ENCODE results near the gene TIMM44. TPM values are rescaled to one million over a fixed set of nuclear protein-coding genes. Genes with fewer than 3 reads are reported as not detected.

TIMM44 gene
- total and polyA plus RNA-seq, 2 donors (not counting 3 experiments of a cell fraction or from before 2014, with no cell fraction given): 61.5 to 64.3 TPM

DNA sequence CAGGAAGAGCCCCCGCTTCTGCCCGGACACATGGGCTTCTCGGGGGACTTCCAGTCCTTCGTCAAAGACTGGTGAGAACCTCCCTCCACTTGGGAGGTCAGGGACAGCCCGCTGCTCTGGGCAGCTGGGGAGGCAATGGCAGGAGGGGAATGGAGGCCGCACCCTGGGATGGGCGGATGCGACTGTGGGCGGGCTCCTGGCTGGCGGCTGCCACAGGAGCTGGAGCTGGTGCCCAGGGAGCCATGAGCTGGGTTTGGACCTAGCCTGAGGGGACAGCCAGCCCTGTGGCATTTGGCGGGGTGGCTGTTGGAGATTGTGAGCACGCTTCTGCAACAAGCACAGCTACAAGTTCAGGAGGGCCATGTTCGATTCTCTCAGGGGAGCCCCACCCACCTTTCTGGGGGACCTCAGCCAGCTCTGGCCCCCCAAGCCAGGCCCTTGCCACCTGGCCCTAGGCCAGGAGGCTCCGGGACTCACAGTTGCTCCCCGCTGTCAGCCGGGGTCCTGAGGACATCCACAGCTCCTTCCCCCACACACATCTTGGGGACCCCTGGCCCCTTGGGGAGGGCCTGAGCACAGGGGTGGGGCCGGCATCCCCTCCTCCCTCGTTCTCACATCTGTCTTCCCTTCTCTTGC, 31.8 kb downstream of the TIMM44 start:
- H3K36me3 ChIP-seq (ENCODE audit: control insufficient read depth in 2 of 2, extremely low read depth in 1 of 2, insufficient read depth in 2 of 2, low read length in 2 of 2): peaks cover 0 to 23% of the 10 kb centered on the region in 2 experiments
- intact Hi-C loops (cut with micrococcal nuclease) (no loop called here), dilution Hi-C loops (cut with MboI; ENCODE audit: extremely low pct_ligation_motif_present, low sequenced_read_pairs) (no loop called here)
- H3K4me3 ChIP-seq (replicated peaks in 1 of 3; ENCODE audit: insufficient read depth in 1 of 3, low read depth in 1 of 3, low read length in 3 of 3): no peak overlapping the region
- no peak overlapping the region for H2AFZ ChIP-seq (ENCODE audit: low read depth, low read length)
- no peaks in the 10 kb centered on the region for H4K20me1 ChIP-seq (replicated peaks; ENCODE audit: control insufficient read depth, extremely low read depth, insufficient read depth, low read length)
- H3K9me3 ChIP-seq (replicated peaks; ENCODE audit: control insufficient read depth, insufficient read depth, low read length): no peaks in the 10 kb centered on the region
- ChIA-PET POLR2A (interaction anchor here (0.9 kb wide), 2 partner anchors 8 kb away, joined by 3 to 5 read pairs; partner anchors contain the start of genes MAP2K7 and SNAPC2), CTCF (interaction anchor here (0.8 to 1.3 kb wide), 2 partner anchors 9 to 42 kb away, joined by 3 to 7 read pairs; partner anchors contain the start of gene SNAPC2)
- FAIRE-seq (no peak), DNase-seq (ENCODE audit: low read depth, low spot score) (no peak)
- no TSS peak for BruUV-seq (replicated peaks)
- peaks cover 5% of the 10 kb centered on the region for H3K79me2 ChIP-seq (ENCODE audit: control insufficient read depth, insufficient read depth, low read length)
- H3K4me2 ChIP-seq (ENCODE audit: insufficient read depth, low read length): no peak overlapping the region
- H3K9ac ChIP-seq (replicated peaks; ENCODE audit: extremely low read depth, insufficient read depth, low read length): no peak overlapping the region
- TF ChIP-seq POLR2AphosphoS5 (IDR thresholded peaks at IDR 0.05; ENCODE audit: insufficient read depth, low read depth, low read length) (no peak), FOS (IDR thresholded peaks at IDR 0.05; ENCODE audit: borderline replicate concordance, insufficient read depth, low read length) (no peak), MYC (IDR thresholded peaks at IDR 0.05; ENCODE audit: low read depth, low read length) (no peak), EZH2 (IDR thresholded peaks at IDR 0.05; ENCODE audit: borderline replicate concordance, low read depth, low read length, severe bottlenecking) (no peak), GATA2 (IDR thresholded peaks at IDR 0.05; ENCODE audit: insufficient read depth, insufficient read length, low read depth, low read length) (no peak), POLR2A (IDR thresholded peaks at IDR 0.05; ENCODE audit: low read depth, low read length) (no peak), JUN (IDR thresholded peaks at IDR 0.05; ENCODE audit: borderline replicate concordance, insufficient read depth, insufficient read length, low read depth) (no peak)
- TF ChIP-seq, protein P1, sequence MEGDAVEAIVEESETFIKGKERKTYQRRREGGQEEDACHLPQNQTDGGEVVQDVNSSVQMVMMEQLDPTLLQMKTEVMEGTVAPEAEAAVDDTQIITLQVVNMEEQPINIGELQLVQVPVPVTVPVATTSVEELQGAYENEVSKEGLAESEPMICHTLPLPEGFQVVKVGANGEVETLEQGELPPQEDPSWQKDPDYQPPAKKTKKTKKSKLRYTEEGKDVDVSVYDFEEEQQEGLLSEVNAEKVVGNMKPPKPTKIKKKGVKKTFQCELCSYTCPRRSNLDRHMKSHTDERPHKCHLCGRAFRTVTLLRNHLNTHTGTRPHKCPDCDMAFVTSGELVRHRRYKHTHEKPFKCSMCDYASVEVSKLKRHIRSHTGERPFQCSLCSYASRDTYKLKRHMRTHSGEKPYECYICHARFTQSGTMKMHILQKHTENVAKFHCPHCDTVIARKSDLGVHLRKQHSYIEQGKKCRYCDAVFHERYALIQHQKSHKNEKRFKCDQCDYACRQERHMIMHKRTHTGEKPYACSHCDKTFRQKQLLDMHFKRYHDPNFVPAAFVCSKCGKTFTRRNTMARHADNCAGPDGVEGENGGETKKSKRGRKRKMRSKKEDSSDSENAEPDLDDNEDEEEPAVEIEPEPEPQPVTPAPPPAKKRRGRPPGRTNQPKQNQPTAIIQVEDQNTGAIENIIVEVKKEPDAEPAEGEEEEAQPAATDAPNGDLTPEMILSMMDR (IDR thresholded peaks at IDR 0.05; ENCODE audit: extremely low read depth in 1 of 2, insufficient read depth in 1 of 2, low read depth in 1 of 2, low read length in 2 of 2): no peak
- TF ChIP-seq, protein P2, sequence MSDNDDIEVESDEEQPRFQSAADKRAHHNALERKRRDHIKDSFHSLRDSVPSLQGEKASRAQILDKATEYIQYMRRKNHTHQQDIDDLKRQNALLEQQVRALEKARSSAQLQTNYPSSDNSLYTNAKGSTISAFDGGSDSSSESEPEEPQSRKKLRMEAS (IDR thresholded peaks at IDR 0.05; ENCODE audit: insufficient read depth, insufficient read length): no peak
- H3K9me1 ChIP-seq (replicated peaks; ENCODE audit: control insufficient read depth, extremely low read depth, insufficient read depth, low read length): no peaks in the 10 kb centered on the region
- no peaks in the 10 kb centered on the region for H3K4me1 ChIP-seq (ENCODE audit: control insufficient read depth, extremely low read depth, insufficient read depth, low read length)
- H3K27ac ChIP-seq (ENCODE audit: insufficient read depth, low read depth, low read length): no peak overlapping the region
- H3K27me3 ChIP-seq (ENCODE audit: control insufficient read depth in 2 of 2, insufficient read depth in 2 of 2, low read length in 2 of 2): peaks cover 9 to 11% of the 10 kb centered on the region in 2 experiments
